HG03103 (cell line): ENCODE results near the gene SNAP47.

Source experiments
- ATAC-seq: cut with Tn5 transposase; IDR thresholded peaks from one replicate; pipeline ENCODE4 v1.9.1; 2021; ENCODE audit warnings: low read depth; ENCODE audit not compliant: unreplicated experiment

Gene SNAP47

GRCh38 chr1:227748496-227749182 lies 13.4 kb downstream of the SNAP47 start:
- no peak for ATAC-seq

GRCh38 chr1:227749225-227749624 lies 14.0 kb downstream of the SNAP47 start:
- no peak for ATAC-seq

GRCh38 chr1:227749916-227750710 lies 14.9 kb downstream of the SNAP47 start:
- ATAC-seq = no peak

- ATAC-seq = no peak
Observed at GRCh38 chr1:227753999-227754711, 18.9 kb downstream of the SNAP47 start.

GRCh38 chr1:227754958-227755357 lies 19.7 kb downstream of the SNAP47 start:
- ATAC-seq = no peak

- no peak for ATAC-seq
Observed at GRCh38 chr1:227756172-227756959, 21.1 kb downstream of the SNAP47 start.

GRCh38 chr1:227757781-227758180 lies 22.5 kb downstream of the SNAP47 start:
- no peak for ATAC-seq

- ATAC-seq = peak; percentile 44
Observed at GRCh38 chr1:227758366-227758765, 23.1 kb downstream of the SNAP47 start.

- ATAC-seq = no peak
Observed at GRCh38 chr1:227759341-227760300, 24.4 kb downstream of the SNAP47 start.

GRCh38 chr1:227760377-227760776 lies 25.1 kb downstream of the SNAP47 start:
- ATAC-seq = no peak

- no peak for ATAC-seq
Observed at GRCh38 chr1:227761621-227762230, 26.5 kb downstream of the SNAP47 start.

GRCh38 chr1:227762231-227762911 lies 27.1 kb downstream of the SNAP47 start:
- peak; percentile 66 for ATAC-seq

GRCh38 chr1:227763246-227764018 lies 28.2 kb downstream of the SNAP47 start:
- ATAC-seq = no peak

GRCh38 chr1:227764019-227764391 lies 28.8 kb downstream of the SNAP47 start:
- ATAC-seq = no peak

- no peak for ATAC-seq
Observed at GRCh38 chr1:227765261-227766014, 30.2 kb downstream of the SNAP47 start.

GRCh38 chr1:227766015-227766634 lies 30.9 kb downstream of the SNAP47 start:
- no peak for ATAC-seq
